Astrocyte (in vitro differentiated cells and primary cell): ENCODE data around the gene SLC9A5. TPM values are rescaled to one million over a fixed set of nuclear protein-coding genes. Genes with fewer than 3 reads are reported as not detected.

Experiments used
- DNase-seq: peaks from one replicate; pipeline ENCODE4 v3.0.0-alpha.2; 2010; ENCODE audit warnings: low read depth
- FAIRE-seq: peaks from 2 replicates; lab custom pipeline; 2011; peaks lifted over from hg19 to GRCh38; lab: Jason Lieb, UNC
- H2AFZ ChIP-seq: 2 replicates; pipeline ENCODE4 v1.6.0; 2012; ENCODE audit warnings: low read depth, low read length, inconsistent platforms
- H3K27ac ChIP-seq: 2 replicates; pipeline ENCODE4 v1.5.1; 2011; ENCODE audit warnings: low read depth, low read length, inconsistent platforms
- H3K27me3 ChIP-seq: 2 replicates; pipeline ENCODE4 v1.6.0; 2011; ENCODE audit warnings: low read length, inconsistent platforms; ENCODE audit not compliant: insufficient read depth
- H3K36me3 ChIP-seq: 2 replicates; pipeline ENCODE4 v1.5.1; 2011; ENCODE audit warnings: low read length, inconsistent platforms; ENCODE audit not compliant: insufficient read depth
- H3K4me1 ChIP-seq: 2 replicates; pipeline ENCODE4 v1.5.1; 2011; ENCODE audit warnings: low read length, inconsistent platforms; ENCODE audit not compliant: insufficient read depth
- H3K4me2 ChIP-seq: 2 replicates; pipeline ENCODE4 v1.6.0; 2012; ENCODE audit warnings: low read length, inconsistent platforms
- H3K4me3 ChIP-seq: 2 replicates; pipeline ENCODE4 v1.5.1; 2011; ENCODE audit warnings: low read depth, mild to moderate bottlenecking, low read length, inconsistent platforms; ENCODE audit not compliant: insufficient read depth
- H3K79me2 ChIP-seq: 2 replicates; pipeline ENCODE4 v1.6.0; 2012; ENCODE audit warnings: mild to moderate bottlenecking, low read length, inconsistent platforms; ENCODE audit not compliant: insufficient read depth
- H3K9ac ChIP-seq: 2 replicates; pipeline ENCODE4 v1.6.0; 2012; ENCODE audit warnings: mild to moderate bottlenecking, low read length, inconsistent platforms
- H3K9me3 ChIP-seq: 2 replicates; pipeline ENCODE4 v1.5.1; 2012; ENCODE audit warnings: low read depth, mild to moderate bottlenecking, low read length, inconsistent platforms; ENCODE audit not compliant: insufficient read depth
- H4K20me1 ChIP-seq: 2 replicates; pipeline ENCODE4 v1.6.0; 2012; ENCODE audit warnings: low read length, inconsistent platforms; ENCODE audit not compliant: insufficient read depth
- H3K27ac Mint-ChIP-seq: one replicate; pipeline ENCODE4 v1.8.0; 2021; ENCODE audit warnings: mild to moderate bottlenecking, mixed read lengths; ENCODE audit not compliant: unreplicated experiment
- H3K27me3 Mint-ChIP-seq: one replicate; pipeline ENCODE4 v1.8.0; 2021; ENCODE audit warnings: low read depth, mixed read lengths; ENCODE audit not compliant: unreplicated experiment
- H3K36me3 Mint-ChIP-seq: one replicate; pipeline ENCODE4 v1.8.0; 2021; ENCODE audit warnings: low read depth, mixed read lengths; ENCODE audit not compliant: unreplicated experiment
- H3K4me1 Mint-ChIP-seq: one replicate; pipeline ENCODE4 v1.8.0; 2021; ENCODE audit warnings: low read depth, mixed read lengths; ENCODE audit not compliant: unreplicated experiment
- H3K4me3 Mint-ChIP-seq: one replicate; pipeline ENCODE4 v1.8.0; 2021; ENCODE audit warnings: mild to moderate bottlenecking, moderate library complexity, mixed read lengths; ENCODE audit not compliant: unreplicated experiment
- H3K9me3 Mint-ChIP-seq: one replicate; pipeline ENCODE4 v1.8.0; 2021; ENCODE audit warnings: mild to moderate bottlenecking, mixed read lengths; ENCODE audit not compliant: unreplicated experiment
- EZH2 ChIP-seq: IDR thresholded peaks from 2 replicates; pipeline ENCODE4 v1.6.1; 2012; ENCODE audit warnings: mild to moderate bottlenecking, low read length, inconsistent platforms; ENCODE audit not compliant: insufficient read depth
- total RNA-seq: library from RNA; stranded (reverse); gene quantifications from 2 replicates; pipeline ENCODE4 v1.2.1, GENCODE V29; 2021
- TF ChIP-seq, protein P1 (sequence below): IDR thresholded peaks from 2 replicates; pipeline ENCODE4 v1.5.1; 2011; ENCODE audit warnings: low read depth, mild to moderate bottlenecking, inconsistent platforms, low read length, moderate library complexity; ENCODE audit not compliant: insufficient read depth

SLC9A5 gene
- total RNA-seq, 1 donor from 2014 or later: 2.5 TPM

- no peaks in the 10 kb centered on the region for H3K9me3 ChIP-seq
- H4K20me1 ChIP-seq: no peaks in the 10 kb centered on the region
- Mint-ChIP-seq H3K27ac (no peak overlapping the region), H3K9me3 (peaks cover 9% of the 10 kb centered on the region), H3K4me1 (peaks cover 2% of the 10 kb centered on the region), H3K36me3 (peaks cover 8% of the 10 kb centered on the region), H3K4me3 (no peak overlapping the region), H3K27me3 (peaks cover 37% of the 10 kb centered on the region)
- H3K27me3 ChIP-seq: no peaks in the 10 kb centered on the region
- no peak for DNase-seq
- no peak for TF ChIP-seq EZH2
- TF ChIP-seq, protein P1, sequence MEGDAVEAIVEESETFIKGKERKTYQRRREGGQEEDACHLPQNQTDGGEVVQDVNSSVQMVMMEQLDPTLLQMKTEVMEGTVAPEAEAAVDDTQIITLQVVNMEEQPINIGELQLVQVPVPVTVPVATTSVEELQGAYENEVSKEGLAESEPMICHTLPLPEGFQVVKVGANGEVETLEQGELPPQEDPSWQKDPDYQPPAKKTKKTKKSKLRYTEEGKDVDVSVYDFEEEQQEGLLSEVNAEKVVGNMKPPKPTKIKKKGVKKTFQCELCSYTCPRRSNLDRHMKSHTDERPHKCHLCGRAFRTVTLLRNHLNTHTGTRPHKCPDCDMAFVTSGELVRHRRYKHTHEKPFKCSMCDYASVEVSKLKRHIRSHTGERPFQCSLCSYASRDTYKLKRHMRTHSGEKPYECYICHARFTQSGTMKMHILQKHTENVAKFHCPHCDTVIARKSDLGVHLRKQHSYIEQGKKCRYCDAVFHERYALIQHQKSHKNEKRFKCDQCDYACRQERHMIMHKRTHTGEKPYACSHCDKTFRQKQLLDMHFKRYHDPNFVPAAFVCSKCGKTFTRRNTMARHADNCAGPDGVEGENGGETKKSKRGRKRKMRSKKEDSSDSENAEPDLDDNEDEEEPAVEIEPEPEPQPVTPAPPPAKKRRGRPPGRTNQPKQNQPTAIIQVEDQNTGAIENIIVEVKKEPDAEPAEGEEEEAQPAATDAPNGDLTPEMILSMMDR: no peak
- no peak overlapping the region for H3K4me2 ChIP-seq
- no peak overlapping the region for H3K9ac ChIP-seq
- no peaks in the 10 kb centered on the region for H3K4me1 ChIP-seq
- H3K27ac ChIP-seq: no peak overlapping the region
- no peak for FAIRE-seq
- H3K79me2 ChIP-seq: no peaks in the 10 kb centered on the region
- no peaks in the 10 kb centered on the region for H3K36me3 ChIP-seq
- H3K4me3 ChIP-seq: no peak overlapping the region
- H2AFZ ChIP-seq: no peak overlapping the region
Measured at GRCh38 chr16:67258161-67258835, 9.5 kb downstream of the SLC9A5 start.

DNA sequence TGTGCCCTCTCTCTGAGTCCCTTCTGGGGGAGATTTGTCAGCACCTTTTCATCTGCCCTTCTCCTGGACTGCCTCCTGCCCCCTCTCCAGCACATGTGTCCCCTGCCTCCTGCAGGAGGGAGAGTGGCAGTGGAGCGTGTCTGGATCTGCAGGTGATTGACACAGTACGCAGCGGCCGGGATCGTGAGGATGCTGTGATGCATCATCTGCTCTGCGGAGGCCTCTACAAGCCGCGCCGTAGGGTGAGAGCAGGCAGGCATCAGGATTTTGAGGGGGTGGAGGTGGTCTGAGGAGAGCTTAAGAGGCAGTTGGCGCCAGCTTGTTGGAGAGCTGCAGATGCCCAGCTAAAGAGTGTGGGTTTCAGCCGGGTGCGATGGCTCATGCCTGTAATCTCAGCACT is 10.9 kb downstream of the SLC9A5 start:
- Histone ChIP-seq H3K36me3 (no peaks in the 10 kb centered on the region), H3K9ac (no peak overlapping the region), H3K79me2 (no peaks in the 10 kb centered on the region), H3K27ac (no peak overlapping the region), H3K9me3 (no peaks in the 10 kb centered on the region), H3K4me1 (no peaks in the 10 kb centered on the region), H3K27me3 (no peaks in the 10 kb centered on the region), H3K4me2 (no peak overlapping the region), H2AFZ (no peak overlapping the region), H4K20me1 (no peaks in the 10 kb centered on the region), H3K4me3 (no peak overlapping the region)
- Mint-ChIP-seq H3K9me3 (peaks cover 9% of the 10 kb centered on the region), H3K4me1 (peaks cover 2% of the 10 kb centered on the region), H3K4me3 (peak overlapping the region; percentile 14), H3K27ac (no peak overlapping the region), H3K36me3 (peaks cover 8% of the 10 kb centered on the region), H3K27me3 (peaks cover 47% of the 10 kb centered on the region)
- no peak for FAIRE-seq
- no peak for DNase-seq
- TF ChIP-seq, protein P1: no peak
- TF ChIP-seq EZH2: no peak

- peak overlapping the region; percentile 28 for H3K27ac Mint-ChIP-seq
- H3K36me3 ChIP-seq: no peaks in the 10 kb centered on the region
- FAIRE-seq: peak; percentile 49
Measured at GRCh38 chr16:67260426-67261063, 11.8 kb downstream of the SLC9A5 start.

More at GRCh38 chr16:67260426-67261063, 11.8 kb downstream of the SLC9A5 start:
- H3K4me2 ChIP-seq: no peak overlapping the region
- no peaks in the 10 kb centered on the region for H4K20me1 ChIP-seq
- H3K9me3 Mint-ChIP-seq: peaks cover 9% of the 10 kb centered on the region
- H3K27me3 ChIP-seq: no peaks in the 10 kb centered on the region
- H3K9me3 ChIP-seq: no peaks in the 10 kb centered on the region
- H3K4me1 ChIP-seq: no peaks in the 10 kb centered on the region
- peaks cover 8% of the 10 kb centered on the region for H3K36me3 Mint-ChIP-seq
- no peak overlapping the region for H3K4me3 ChIP-seq
- no peak overlapping the region for H2AFZ ChIP-seq
- H3K27ac ChIP-seq: no peak overlapping the region
- H3K79me2 ChIP-seq: no peaks in the 10 kb centered on the region
- H3K4me3 Mint-ChIP-seq: no peak overlapping the region
- no peak for DNase-seq
- H3K27me3 Mint-ChIP-seq: peaks cover 52% of the 10 kb centered on the region
- H3K4me1 Mint-ChIP-seq: peaks cover 2% of the 10 kb centered on the region
- TF ChIP-seq, protein P1: peak; percentile 62
- no peak for TF ChIP-seq EZH2
- H3K9ac ChIP-seq: no peak overlapping the region
